Measurements from ENCODE around the gene CLPSL2.

DNA sequence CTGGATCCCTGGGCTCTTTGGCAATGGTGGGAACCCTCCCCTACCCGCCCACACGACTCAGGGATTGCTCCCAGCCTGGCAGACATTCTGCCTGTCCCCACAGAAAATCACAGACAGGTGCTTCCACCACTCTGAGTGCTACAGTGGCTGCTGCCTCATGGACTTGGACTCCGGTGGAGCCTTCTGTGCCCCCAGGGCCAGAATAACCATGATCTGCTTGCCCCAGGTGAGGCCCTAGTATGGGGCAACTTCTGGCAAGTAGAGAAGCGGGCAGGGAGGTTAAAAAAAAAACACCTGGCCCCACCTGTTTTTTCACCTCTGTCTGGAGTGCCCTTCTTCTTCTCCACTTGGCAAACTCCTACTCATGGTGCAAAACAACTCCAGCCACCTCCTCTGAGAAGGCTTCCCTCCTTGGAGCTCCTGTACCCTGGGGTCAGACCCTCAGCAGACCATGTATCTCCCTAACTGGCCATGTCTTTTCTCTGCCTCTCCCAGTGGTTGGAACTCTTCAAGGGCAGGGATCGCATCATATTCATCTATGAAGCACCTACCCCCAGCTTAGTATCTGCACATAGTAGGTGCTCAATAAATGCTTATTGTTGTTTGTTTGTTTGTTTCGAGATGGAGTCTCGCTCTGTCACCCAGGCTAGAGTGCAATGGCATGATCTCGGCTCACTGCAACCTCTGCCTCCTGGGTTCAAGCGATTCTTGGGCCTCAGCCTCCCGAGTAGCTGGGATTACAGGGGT, 1.1 kb downstream of the CLPSL2 start:
- TF ChIP-seq, protein P1, sequence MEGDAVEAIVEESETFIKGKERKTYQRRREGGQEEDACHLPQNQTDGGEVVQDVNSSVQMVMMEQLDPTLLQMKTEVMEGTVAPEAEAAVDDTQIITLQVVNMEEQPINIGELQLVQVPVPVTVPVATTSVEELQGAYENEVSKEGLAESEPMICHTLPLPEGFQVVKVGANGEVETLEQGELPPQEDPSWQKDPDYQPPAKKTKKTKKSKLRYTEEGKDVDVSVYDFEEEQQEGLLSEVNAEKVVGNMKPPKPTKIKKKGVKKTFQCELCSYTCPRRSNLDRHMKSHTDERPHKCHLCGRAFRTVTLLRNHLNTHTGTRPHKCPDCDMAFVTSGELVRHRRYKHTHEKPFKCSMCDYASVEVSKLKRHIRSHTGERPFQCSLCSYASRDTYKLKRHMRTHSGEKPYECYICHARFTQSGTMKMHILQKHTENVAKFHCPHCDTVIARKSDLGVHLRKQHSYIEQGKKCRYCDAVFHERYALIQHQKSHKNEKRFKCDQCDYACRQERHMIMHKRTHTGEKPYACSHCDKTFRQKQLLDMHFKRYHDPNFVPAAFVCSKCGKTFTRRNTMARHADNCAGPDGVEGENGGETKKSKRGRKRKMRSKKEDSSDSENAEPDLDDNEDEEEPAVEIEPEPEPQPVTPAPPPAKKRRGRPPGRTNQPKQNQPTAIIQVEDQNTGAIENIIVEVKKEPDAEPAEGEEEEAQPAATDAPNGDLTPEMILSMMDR (conservative IDR thresholded peaks at IDR 0.05), result no peak
- TF ChIP-seq ZFX (IDR thresholded peaks at IDR 0.05), result no peak
